K562 (cell line): ENCODE data around the gene CRTC3. TPM values are rescaled to one million over a fixed set of nuclear protein-coding genes. Genes with fewer than 3 reads are reported as not detected.

Source experiments
- BHLHE40 ChIP-seq: IDR thresholded peaks from 2 replicates; pipeline ENCODE4 v1.6.1; 2011; ENCODE audit warnings: low read length, improper control_type of control experiment
- ETV1 ChIP-seq: fragments of 450-650 bp; conservative IDR thresholded peaks from 2 replicates; pipeline ENCODE4 v1.6.1; 2016; ENCODE audit warnings: missing genetic modification characterization, control low read depth, low read depth, missing compliant biosample characterization
- FOSL1 ChIP-seq: fragments of 200-800 bp; sonication (Bioruptor generic); conservative IDR thresholded peaks from 2 replicates; pipeline ENCODE4 v1.6.1; 2016; ENCODE audit warnings: missing genetic modification characterization, missing compliant biosample characterization
- KLF6 ChIP-seq: fragments of 250-450 bp; sonication (Bioruptor Pico); IDR thresholded peaks from 2 replicates; pipeline ENCODE4 v1.4.0; 2020; ENCODE audit warnings: mild to moderate bottlenecking, moderate library complexity, borderline replicate concordance
- L3MBTL2 ChIP-seq: fragments of 450-650 bp; IDR thresholded peaks from 2 replicates; pipeline ENCODE4 v1.6.1; 2016; ENCODE audit warnings: mild to moderate bottlenecking, moderate library complexity
- MYBL2 ChIP-seq, 2 experiments: fragments of 450-650 bp in 1 of 2; sonication (generic) in 1 of 2; formaldehyde crosslinking in 1 of 2; IDR thresholded peaks; 2 replicates each; pipeline versions ENCODE4 v1.6.1 to v1.8.1; 2017 to 2022; ENCODE audit warnings: borderline replicate concordance in 1 of 2, inconsistent platforms in 1 of 2, low read depth in 1 of 2, mild to moderate bottlenecking in 1 of 2, missing genetic modification reagents in 1 of 2, moderate library complexity in 1 of 2
- NFIC ChIP-seq: fragments of 450-650 bp; IDR thresholded peaks from 2 replicates; pipeline ENCODE4 v1.6.1; 2017; ENCODE audit warnings: mild to moderate bottlenecking, inconsistent platforms
- PHF21A ChIP-seq: fragments of 450-650 bp; IDR thresholded peaks from 2 replicates; pipeline ENCODE4 v1.6.1; 2017; ENCODE audit warnings: low read depth, borderline replicate concordance
- POLR2B ChIP-seq: fragments of 450-650 bp; IDR thresholded peaks from 2 replicates; pipeline ENCODE4 v1.6.1; 2018; ENCODE audit warnings: low read depth; ENCODE audit not compliant: partially characterized antibody
- SMAD2 ChIP-seq: fragments of 150-350 bp; IDR thresholded peaks from 2 replicates; pipeline ENCODE4 v1.6.1; 2014; ENCODE audit warnings: low read depth, mild to moderate bottlenecking, low read length
- ZNF165 ChIP-seq: fragments of 250-450 bp; sonication (Bioruptor Pico); IDR thresholded peaks from 2 replicates; pipeline ENCODE4 v1.4.0; 2020; ENCODE audit warnings: borderline replicate concordance
- ZNF263 ChIP-seq: sonication (generic); formaldehyde crosslinking; IDR thresholded peaks from 2 replicates; pipeline ENCODE4 v1.8.0; 2022; ENCODE audit warnings: mild to moderate bottlenecking, missing genetic modification reagents, borderline replicate concordance
- ZNF512 ChIP-seq: IDR thresholded peaks from 2 replicates; pipeline ENCODE4 v1.6.1; 2016; ENCODE audit warnings: missing genetic modification characterization, missing compliant biosample characterization
- polyA plus RNA-seq, 8 experiments: library from polyadenylated mRNA; depleted of rRNA in 4 of 8; stranded (reverse) in 5 of 8; unstranded in 3 of 8; fragments of >200 nt; fragmentation: Nextera tagmentation in 2 of 8; fragmentation: Illumina TruSeq in 1 of 8; extraction: Ambion mirVana in 2 of 8; extraction: Trizol in 1 of 8; gene quantifications; 2 replicates each; pipeline versions ENCODE4 v1.2.1 to v1.2.3, GENCODE V29; 2011 to 2014; ENCODE audit warnings: inconsistent platforms in 1 of 8, missing spikeins in 1 of 8
- total RNA-seq, 7 experiments: library from RNA; depleted of rRNA in 6 of 7; stranded (reverse); fragments of >200 nt in 6 of 7; fragmentation: Illumina TruSeq in 2 of 7; extraction: Trizol in 2 of 7; gene quantifications; 2 replicates each; pipeline versions ENCODE4 v1.2.1 to v1.2.3, GENCODE V29; 2011 to 2021; ENCODE audit warnings: low replicate concordance in 1 of 7

CRTC3 gene
- total and polyA plus RNA-seq, 9 of the 15 experiments (the other 6 are each of a cell fraction or from before 2014, with no cell fraction given): 1.2 to 19.0 (median 11.6) TPM

- TF ChIP-seq POLR2B (no peak), SMAD2 (no peak), ZNF263 (CRISPR knock-in tag) (0 out of 2 replicates have a peak, but pooled peaks have one; percentile 16), NFIC (0 out of 2 replicates have a peak, but pooled peaks have one; percentile 6), ZNF165 (no peak), KLF6 (CRISPR knock-in tag) (no peak), L3MBTL2 (peak; percentile 34; the same call in 1 of the 2 replicates), FOSL1 (tag) (no peak), ZNF512 (tag) (no peak), MYBL2 (IDR thresholded peaks at IDR 0.05; ENCODE audit: low read depth) (no peak), MYBL2 (CRISPR knock-in tag; IDR thresholded peaks at IDR 0.05; ENCODE audit: borderline replicate concordance) (no peak), BHLHE40 (no peak), PHF21A (no peak), ETV1 (no peak)
Measured at GRCh38 chr15:90557186-90558084, 27.7 kb downstream of the CRTC3 start (continued).
